DND-41 (cell line): ENCODE data around the gene RAB7A.

Source experiments
- ATAC-seq: fragments of 200-7000 bp; cut with Tn5 transposase; 3 replicates; pipeline ENCODE4 v1.9.1; 2021; ENCODE audit warnings: low read depth; ENCODE audit not compliant: insufficient read depth
- DNase-seq: peaks from one replicate; pipeline ENCODE4 v3.0.0-alpha.2; 2020
- H2AFZ ChIP-seq: 2 replicates; pipeline ENCODE4 v1.6.0; 2012; ENCODE audit warnings: low read depth, low read length
- H3K27ac ChIP-seq: 2 replicates; pipeline ENCODE4 v1.5.1; 2012; ENCODE audit warnings: low read length, inconsistent platforms
- H3K27me3 ChIP-seq: fragments of 200-600 bp; sonication (generic); 2 replicates; pipeline ENCODE4 v1.6.0; 2012; ENCODE audit warnings: low read length, mild to moderate bottlenecking, inconsistent platforms; ENCODE audit not compliant: insufficient read depth, poor library complexity
- H3K36me3 ChIP-seq: 2 replicates; pipeline ENCODE4 v1.5.1; 2012; ENCODE audit warnings: low read length, inconsistent platforms; ENCODE audit not compliant: insufficient read depth
- H3K4me1 ChIP-seq: 2 replicates; pipeline ENCODE4 v1.5.1; 2012; ENCODE audit warnings: mild to moderate bottlenecking, low read length; ENCODE audit not compliant: insufficient read depth
- H3K4me2 ChIP-seq: 2 replicates; pipeline ENCODE4 v1.6.0; 2012; ENCODE audit warnings: mild to moderate bottlenecking, moderate library complexity, low read length, inconsistent platforms; ENCODE audit not compliant: insufficient read depth
- H3K4me3 ChIP-seq, 2 experiments: fragments of 200-600 bp in 1 of 2; shearing (Covaris generic) in 1 of 2; 2 replicates each; pipeline ENCODE4 v1.5.1; 2012 to 2016; ENCODE audit warnings: inconsistent platforms in 2 of 2, low read length in 2 of 2, mild to moderate bottlenecking in 2 of 2, low read depth in 1 of 2, moderate library complexity in 1 of 2
- H3K79me2 ChIP-seq: 2 replicates; pipeline ENCODE4 v1.6.0; 2012; ENCODE audit warnings: low read length, inconsistent platforms; ENCODE audit not compliant: insufficient read depth
- H3K9ac ChIP-seq: 2 replicates; pipeline ENCODE4 v1.6.0; 2012; ENCODE audit warnings: low read depth, mild to moderate bottlenecking, inconsistent platforms, low read length, moderate library complexity
- H3K9me3 ChIP-seq: 2 replicates; pipeline ENCODE4 v1.5.1; 2012; ENCODE audit warnings: low read length, moderate library complexity, mild to moderate bottlenecking, inconsistent platforms; ENCODE audit not compliant: insufficient read depth, severe bottlenecking
- H4K20me1 ChIP-seq: 2 replicates; pipeline ENCODE4 v1.6.0; 2012; ENCODE audit warnings: low read length; ENCODE audit not compliant: insufficient read depth
- CTCF ChIP-seq: IDR thresholded peaks from 2 replicates; pipeline ENCODE4 v1.5.1; 2012; ENCODE audit warnings: borderline replicate concordance, low read length, moderate library complexity, mild to moderate bottlenecking; ENCODE audit not compliant: poor library complexity, severe bottlenecking; ENCODE audit errors: extremely low read depth
- EZH2 ChIP-seq: IDR thresholded peaks from 3 replicates; pipeline ENCODE4 v1.6.1; 2012; ENCODE audit warnings: borderline replicate concordance, low read depth, mild to moderate bottlenecking, moderate library complexity, low read length, inconsistent platforms; ENCODE audit not compliant: severe bottlenecking

The RAB7A gene

GRCh38 chr3:128775906-128776542 lies 50.0 kb downstream of the RAB7A start:
- Histone ChIP-seq H3K36me3 (peaks cover 9% of the 10 kb centered on the region), H3K27ac (no peak overlapping the region), H3K9me3 (no peaks in the 10 kb centered on the region), H3K79me2 (peaks cover 90% of the 10 kb centered on the region), H3K27me3 (no peaks in the 10 kb centered on the region), H2AFZ (no peak overlapping the region), H3K4me2 (no peak overlapping the region), H3K9ac (no peak overlapping the region), H3K4me1 (no peaks in the 10 kb centered on the region), H4K20me1 (peaks cover 73% of the 10 kb centered on the region), H3K4me3 (no peak overlapping the region)
- DNase-seq (no peak), ATAC-seq (no peak)
- TF ChIP-seq EZH2 (no peak), CTCF (no peak)

DNA sequence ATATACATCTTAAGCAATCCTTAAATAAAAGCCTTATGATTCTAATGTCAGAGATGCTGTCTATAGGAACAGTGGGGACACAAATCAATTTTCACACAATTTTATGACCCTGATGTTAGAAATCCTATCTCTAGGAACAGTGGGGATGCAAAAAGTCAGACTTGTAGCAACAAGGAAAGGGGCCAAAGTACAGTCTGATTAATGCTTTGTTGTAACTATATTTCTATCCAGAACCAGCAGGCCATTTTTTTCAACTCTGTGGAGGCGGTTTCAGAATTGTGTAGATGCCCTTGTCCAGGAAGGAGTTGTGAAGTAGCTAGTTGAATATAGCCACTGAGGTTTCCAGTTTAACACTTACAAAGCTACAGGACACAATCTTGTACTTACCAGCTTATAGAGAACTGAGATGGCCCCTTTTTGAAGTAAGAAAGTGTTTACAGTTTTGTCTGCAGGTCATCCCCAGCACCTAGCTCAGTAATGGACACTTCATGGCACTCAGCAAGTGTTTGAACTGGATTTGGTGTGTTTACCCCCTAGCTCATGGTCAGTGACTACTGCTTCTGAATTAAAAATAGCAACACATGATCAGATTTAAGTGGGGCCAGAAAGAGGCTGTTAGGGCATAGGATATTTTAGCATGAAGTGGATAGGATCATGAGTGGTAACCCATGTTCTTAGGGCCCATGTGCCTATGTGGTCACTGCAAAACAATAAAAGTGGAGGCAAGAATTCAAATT lies 54.3 kb downstream of the RAB7A start:
- Histone ChIP-seq H3K4me2 (no peak overlapping the region), H3K9me3 (no peaks in the 10 kb centered on the region), H3K9ac (no peak overlapping the region), H3K36me3 (peaks cover 15% of the 10 kb centered on the region; the same call in 1 of the 2 replicates), H3K79me2 (peaks cover 100% of the 10 kb centered on the region), H3K27ac (no peak overlapping the region), H3K4me1 (no peaks in the 10 kb centered on the region), H4K20me1 (peaks cover 93% of the 10 kb centered on the region), H3K27me3 (no peaks in the 10 kb centered on the region), H3K4me3 (no peak overlapping the region), H2AFZ (no peak overlapping the region)
- no peak for ATAC-seq
- no peak for DNase-seq
- TF ChIP-seq EZH2 (no peak), CTCF (no peak)

DNA sequence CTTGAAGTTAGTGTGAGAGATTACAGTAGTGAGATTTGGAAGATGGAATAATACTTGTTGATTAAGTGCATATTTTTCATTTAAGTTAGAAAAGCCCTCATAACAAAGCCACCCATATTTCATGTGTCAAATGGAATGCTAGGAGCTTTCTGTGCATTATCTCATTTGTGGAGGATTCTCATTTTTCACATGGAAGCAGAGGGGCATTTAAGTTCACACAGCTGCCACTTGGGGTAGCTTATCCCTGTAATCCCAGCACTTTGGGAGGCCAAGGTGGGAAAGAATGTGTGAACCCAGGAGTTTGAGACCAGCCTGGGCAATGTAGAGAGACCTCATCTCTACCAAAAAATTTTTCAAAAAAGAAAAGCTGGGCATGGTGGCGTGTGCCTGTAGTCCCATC lies 55.2 kb downstream of the RAB7A start:
- Histone ChIP-seq H3K9me3 (no peaks in the 10 kb centered on the region), H3K27me3 (no peaks in the 10 kb centered on the region), H3K9ac (no peak overlapping the region), H3K27ac (no peak overlapping the region), H3K4me1 (no peaks in the 10 kb centered on the region), H4K20me1 (peaks cover 95% of the 10 kb centered on the region), H3K4me3 (no peak overlapping the region), H2AFZ (no peak overlapping the region), H3K36me3 (peaks cover 14% of the 10 kb centered on the region; the same call in 1 of the 2 replicates), H3K4me2 (no peak overlapping the region), H3K79me2 (peaks cover 100% of the 10 kb centered on the region)
- TF ChIP-seq EZH2 (no peak), CTCF (no peak)
- DNase-seq (no peak), ATAC-seq (no peak)
